ENCODE data around the gene GIT2.
A peak's percentile ranks its signal among the peaks of the same experiment; 100 is the strongest.

GIT2 gene

DNA sequence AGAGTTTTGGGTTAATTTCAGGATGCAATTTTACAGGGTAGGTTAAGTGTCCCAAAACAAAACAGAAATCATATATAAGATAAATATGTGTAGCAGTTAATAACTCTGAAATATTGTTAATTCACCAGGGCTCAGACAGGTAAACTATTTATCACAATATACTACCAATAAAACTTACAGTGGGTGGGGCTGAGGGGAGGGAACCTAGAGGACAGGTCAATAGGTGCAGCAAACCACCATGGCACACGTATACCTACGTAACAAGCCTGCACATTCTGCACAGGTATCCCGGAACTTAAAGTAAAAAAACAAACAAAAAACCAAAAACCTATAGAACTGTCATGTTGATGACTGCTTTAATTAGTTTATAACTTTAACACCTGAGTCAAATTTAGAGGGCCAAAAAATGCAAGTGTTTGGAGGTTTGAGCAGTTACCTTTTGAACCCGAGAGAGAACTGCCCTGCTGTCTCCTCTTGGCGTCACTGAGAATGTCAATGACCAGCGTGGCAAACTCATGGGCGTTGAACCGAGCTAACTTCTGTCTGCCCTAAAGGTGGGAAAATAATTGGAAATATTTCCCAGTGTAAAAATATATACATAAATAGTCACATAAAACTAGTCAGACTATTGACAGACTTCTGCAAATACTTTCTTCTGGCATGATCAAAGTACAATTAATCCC is 36.6 kb downstream of the GIT2 start:
- no peak overlapping the region for H3K18ac ChIP-seq (ENCODE audit: low read length)
- H2AK5ac ChIP-seq (ENCODE audit: low read length) = no peak overlapping the region
- no peak overlapping the region for H3K14ac ChIP-seq (ENCODE audit: low read length)
- DNase-seq = no peak
- no peak overlapping the region for H3K4me3 ChIP-seq (ENCODE audit: low read depth, low read length)
- H2BK5ac ChIP-seq (ENCODE audit: low read depth, low read length, poor library complexity) = no peak overlapping the region
- H3K27ac ChIP-seq (ENCODE audit: low read depth, low read length) = no peak overlapping the region
- no peak overlapping the region for H4K8ac ChIP-seq (ENCODE audit: low read depth, low read length)
- H3K79me1 ChIP-seq (ENCODE audit: low read length) = no peaks in the 10 kb centered on the region
- no peaks in the 10 kb centered on the region for H3K4me1 ChIP-seq (ENCODE audit: control insufficient read depth in 1 of 2, insufficient read depth in 2 of 2, low read length in 2 of 2)
- no peaks in the 10 kb centered on the region for H3K27me3 ChIP-seq (ENCODE audit: insufficient read depth, low read length)
- no peak overlapping the region for H4K12ac ChIP-seq (ENCODE audit: low read depth, low read length)
- no peak overlapping the region for H3K9ac ChIP-seq (ENCODE audit: low read length)
- no peaks in the 10 kb centered on the region for H3K9me3 ChIP-seq (ENCODE audit: insufficient read depth, low read depth, low read length)
- H2BK120ac ChIP-seq (ENCODE audit: insufficient read depth, low read length, poor library complexity) = no peak overlapping the region
- no peak overlapping the region for H2AFZ ChIP-seq (ENCODE audit: insufficient read depth, low read length, poor library complexity)
- H3K4ac ChIP-seq (ENCODE audit: low read depth, low read length) = no peak overlapping the region
- no peak overlapping the region for H2BK12ac ChIP-seq (ENCODE audit: low read length)
- no CpG with 5 or more reads among the region's 8 CpGs for WGBS (ENCODE audit: extremely low coverage, insufficient coverage, insufficient read length)
- no peak overlapping the region for H4K91ac ChIP-seq (ENCODE audit: low read depth, low read length)
- no peak overlapping the region for H3K23ac ChIP-seq (ENCODE audit: low read length)
- no peak overlapping the region for H3K4me2 ChIP-seq (ENCODE audit: low read length)
- H3K79me2 ChIP-seq (ENCODE audit: control insufficient read depth, insufficient read depth, low read length, poor library complexity) = no peaks in the 10 kb centered on the region
- H3K36me3 ChIP-seq (ENCODE audit: control insufficient read depth in 1 of 2, insufficient read depth in 2 of 2, low read length in 2 of 2) = peaks cover 6 to 14% of the 10 kb centered on the region in 2 experiments

GRCh38 chr12:109958374-109958773 is 37.8 kb downstream of the GIT2 start:
- no peak overlapping the region for H2BK120ac ChIP-seq (ENCODE audit: insufficient read depth, low read length, poor library complexity)
- H3K4me2 ChIP-seq (ENCODE audit: low read length) = no peak overlapping the region
- peaks cover 7 to 11% of the 10 kb centered on the region in 2 experiments for H3K36me3 ChIP-seq (ENCODE audit: control insufficient read depth in 1 of 2, insufficient read depth in 2 of 2, low read length in 2 of 2)
- H3K23ac ChIP-seq (ENCODE audit: low read length) = no peak overlapping the region
- no peak overlapping the region for H4K91ac ChIP-seq (ENCODE audit: low read depth, low read length)
- no peak overlapping the region for H2AFZ ChIP-seq (ENCODE audit: insufficient read depth, low read length, poor library complexity)
- H4K8ac ChIP-seq (ENCODE audit: low read depth, low read length) = no peak overlapping the region
- no peak overlapping the region for H2AK5ac ChIP-seq (ENCODE audit: low read length)
- H3K4me1 ChIP-seq (ENCODE audit: control insufficient read depth in 1 of 2, insufficient read depth in 2 of 2, low read length in 2 of 2) = no peaks in the 10 kb centered on the region
- no peak overlapping the region for H2BK12ac ChIP-seq (ENCODE audit: low read length)
- H3K9me3 ChIP-seq (ENCODE audit: insufficient read depth, low read depth, low read length) = no peaks in the 10 kb centered on the region
- no peak overlapping the region for H3K4me3 ChIP-seq (ENCODE audit: low read depth, low read length)
- DNase-seq = no peak
- H3K27ac ChIP-seq (ENCODE audit: low read depth, low read length) = no peak overlapping the region
- H3K14ac ChIP-seq (ENCODE audit: low read length) = no peak overlapping the region
- H3K4ac ChIP-seq (ENCODE audit: low read depth, low read length) = no peak overlapping the region
- H4K12ac ChIP-seq (ENCODE audit: low read depth, low read length) = no peak overlapping the region
- H3K18ac ChIP-seq (ENCODE audit: low read length) = no peak overlapping the region
- no peaks in the 10 kb centered on the region for H3K79me1 ChIP-seq (ENCODE audit: low read length)
- no peaks in the 10 kb centered on the region for H3K27me3 ChIP-seq (ENCODE audit: insufficient read depth, low read length)
- WGBS (ENCODE audit: extremely low coverage, insufficient coverage, insufficient read length) = no CpG with 5 or more reads among the region's 7 CpGs
- no peak overlapping the region for H2BK5ac ChIP-seq (ENCODE audit: low read depth, low read length, poor library complexity)
- H3K9ac ChIP-seq (ENCODE audit: low read length) = no peak overlapping the region
- H3K79me2 ChIP-seq (ENCODE audit: control insufficient read depth, insufficient read depth, low read length, poor library complexity) = no peaks in the 10 kb centered on the region

- peak; percentile 76 to 92 for DNase-seq
- H3K14ac ChIP-seq (ENCODE audit: low read length) = no peak overlapping the region
- no peak overlapping the region for H3K4me3 ChIP-seq (ENCODE audit: low read depth, low read length)
- no peaks in the 10 kb centered on the region for H3K27me3 ChIP-seq (ENCODE audit: insufficient read depth, low read length)
- no peak overlapping the region for H3K4ac ChIP-seq (ENCODE audit: low read depth, low read length)
- no peak overlapping the region for H2BK120ac ChIP-seq (ENCODE audit: insufficient read depth, low read length, poor library complexity)
- H3K36me3 ChIP-seq (ENCODE audit: control insufficient read depth in 1 of 2, insufficient read depth in 2 of 2, low read length in 2 of 2) = peaks cover 18 to 27% of the 10 kb centered on the region in 2 experiments
- H4K12ac ChIP-seq (ENCODE audit: low read depth, low read length) = no peak overlapping the region
- no peak overlapping the region for H2AFZ ChIP-seq (ENCODE audit: insufficient read depth, low read length, poor library complexity)
- no peak overlapping the region for H4K91ac ChIP-seq (ENCODE audit: low read depth, low read length)
- no peak overlapping the region for H3K4me2 ChIP-seq (ENCODE audit: low read length)
- H3K79me2 ChIP-seq (ENCODE audit: control insufficient read depth, insufficient read depth, low read length, poor library complexity) = no peaks in the 10 kb centered on the region
- H3K9ac ChIP-seq (ENCODE audit: low read length) = no peak overlapping the region
- no peak overlapping the region for H3K18ac ChIP-seq (ENCODE audit: low read length)
- peaks cover 0 to 3% of the 10 kb centered on the region in 2 experiments for H3K4me1 ChIP-seq (ENCODE audit: control insufficient read depth in 1 of 2, insufficient read depth in 2 of 2, low read length in 2 of 2)
- no peak overlapping the region for H4K8ac ChIP-seq (ENCODE audit: low read depth, low read length)
- WGBS (ENCODE audit: extremely low coverage, insufficient coverage, insufficient read length) = no CpG with 5 or more reads among the region's 5 CpGs
- no peaks in the 10 kb centered on the region for H3K79me1 ChIP-seq (ENCODE audit: low read length)
- no peak overlapping the region for H2BK12ac ChIP-seq (ENCODE audit: low read length)
- no peak overlapping the region for H3K27ac ChIP-seq (ENCODE audit: low read depth, low read length)
- H3K23ac ChIP-seq (ENCODE audit: low read length) = no peak overlapping the region
- no peak overlapping the region for H2AK5ac ChIP-seq (ENCODE audit: low read length)
- no peaks in the 10 kb centered on the region for H3K9me3 ChIP-seq (ENCODE audit: insufficient read depth, low read depth, low read length)
- no peak overlapping the region for H2BK5ac ChIP-seq (ENCODE audit: low read depth, low read length, poor library complexity)
These were observed 42.5 kb downstream of the GIT2 start for GRCh38 chr12:109953656-109954055.

GRCh38 chr12:109952873-109953272 is 43.3 kb downstream of the GIT2 start:
- Histone ChIP-seq H3K27me3 (ENCODE audit: insufficient read depth, low read length) (no peaks in the 10 kb centered on the region), H4K8ac (ENCODE audit: low read depth, low read length) (no peak overlapping the region), H3K4me1 (ENCODE audit: control insufficient read depth in 1 of 2, insufficient read depth in 2 of 2, low read length in 2 of 2) (peaks cover 0 to 3% of the 10 kb centered on the region in 2 experiments), H3K27ac (ENCODE audit: low read depth, low read length) (no peak overlapping the region), H4K91ac (ENCODE audit: low read depth, low read length) (no peak overlapping the region), H3K14ac (ENCODE audit: low read length) (no peak overlapping the region), H3K4me2 (ENCODE audit: low read length) (no peak overlapping the region), H2BK120ac (ENCODE audit: insufficient read depth, low read length, poor library complexity) (no peak overlapping the region), H3K4ac (ENCODE audit: low read depth, low read length) (no peak overlapping the region), H3K18ac (ENCODE audit: low read length) (no peak overlapping the region), H3K4me3 (ENCODE audit: low read depth, low read length) (no peak overlapping the region), H4K12ac (ENCODE audit: low read depth, low read length) (no peak overlapping the region), H3K79me1 (ENCODE audit: low read length) (no peaks in the 10 kb centered on the region), H3K9ac (ENCODE audit: low read length) (no peak overlapping the region), H2BK12ac (ENCODE audit: low read length) (no peak overlapping the region), H3K79me2 (ENCODE audit: control insufficient read depth, insufficient read depth, low read length, poor library complexity) (no peaks in the 10 kb centered on the region), H2AK5ac (ENCODE audit: low read length) (no peak overlapping the region), H3K23ac (ENCODE audit: low read length) (no peak overlapping the region), H2AFZ (ENCODE audit: insufficient read depth, low read length, poor library complexity) (no peak overlapping the region), H3K9me3 (ENCODE audit: insufficient read depth, low read depth, low read length) (no peaks in the 10 kb centered on the region), H3K36me3 (ENCODE audit: control insufficient read depth in 1 of 2, insufficient read depth in 2 of 2, low read length in 2 of 2) (peaks cover 21 to 31% of the 10 kb centered on the region in 2 experiments), H2BK5ac (ENCODE audit: low read depth, low read length, poor library complexity) (no peak overlapping the region)
- WGBS (ENCODE audit: extremely low coverage, insufficient coverage, insufficient read length) = no CpG with 5 or more reads among the region's 8 CpGs
- peak in 1 of 2 donors; percentile 22 for DNase-seq
